Measurements from ENCODE around the gene MAP1B.

DNA sequence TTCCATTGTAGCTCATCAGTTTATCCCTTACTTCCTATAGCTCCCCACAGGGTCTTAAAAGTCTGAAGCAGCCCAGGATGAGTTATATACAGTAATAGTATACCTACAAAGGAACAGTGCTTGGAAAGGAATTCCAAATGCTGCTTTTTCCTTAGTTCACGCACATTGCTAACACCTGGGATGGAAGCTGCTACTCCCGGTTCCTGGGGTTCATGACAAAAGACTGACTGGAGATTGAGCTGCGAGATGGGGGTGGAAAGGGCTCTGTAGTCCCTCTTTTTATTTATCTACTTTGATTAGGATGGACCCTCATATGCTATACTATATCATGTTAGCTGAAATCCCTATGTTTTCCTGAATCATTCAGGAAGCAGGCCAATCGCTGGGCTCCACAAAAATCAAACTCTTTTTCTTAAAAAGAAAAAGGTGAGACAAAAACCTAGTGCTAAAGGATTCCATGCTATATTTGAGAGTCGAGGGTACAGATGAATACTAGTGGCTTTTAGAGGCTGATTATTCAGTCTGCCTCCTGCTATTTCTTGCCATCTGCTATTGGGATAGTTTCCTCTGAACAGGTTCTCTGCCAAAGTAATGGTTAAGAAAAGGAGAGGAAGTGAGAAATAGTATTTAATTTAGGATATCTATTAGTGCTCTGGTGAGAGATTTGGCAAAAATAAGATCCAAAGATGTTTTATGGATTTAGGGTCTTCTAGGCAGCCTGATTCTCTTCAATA is 131.6 kb downstream of the MAP1B start:
- TF ChIP-seq, protein P1, sequence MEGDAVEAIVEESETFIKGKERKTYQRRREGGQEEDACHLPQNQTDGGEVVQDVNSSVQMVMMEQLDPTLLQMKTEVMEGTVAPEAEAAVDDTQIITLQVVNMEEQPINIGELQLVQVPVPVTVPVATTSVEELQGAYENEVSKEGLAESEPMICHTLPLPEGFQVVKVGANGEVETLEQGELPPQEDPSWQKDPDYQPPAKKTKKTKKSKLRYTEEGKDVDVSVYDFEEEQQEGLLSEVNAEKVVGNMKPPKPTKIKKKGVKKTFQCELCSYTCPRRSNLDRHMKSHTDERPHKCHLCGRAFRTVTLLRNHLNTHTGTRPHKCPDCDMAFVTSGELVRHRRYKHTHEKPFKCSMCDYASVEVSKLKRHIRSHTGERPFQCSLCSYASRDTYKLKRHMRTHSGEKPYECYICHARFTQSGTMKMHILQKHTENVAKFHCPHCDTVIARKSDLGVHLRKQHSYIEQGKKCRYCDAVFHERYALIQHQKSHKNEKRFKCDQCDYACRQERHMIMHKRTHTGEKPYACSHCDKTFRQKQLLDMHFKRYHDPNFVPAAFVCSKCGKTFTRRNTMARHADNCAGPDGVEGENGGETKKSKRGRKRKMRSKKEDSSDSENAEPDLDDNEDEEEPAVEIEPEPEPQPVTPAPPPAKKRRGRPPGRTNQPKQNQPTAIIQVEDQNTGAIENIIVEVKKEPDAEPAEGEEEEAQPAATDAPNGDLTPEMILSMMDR (IDR thresholded peaks at IDR 0.05): no peak
- TF ChIP-seq POLR2AphosphoS5 (IDR thresholded peaks at IDR 0.05) (no peak), POLR2A (IDR thresholded peaks at IDR 0.05) (no peak), EP300 (IDR thresholded peaks at IDR 0.05) (no peak)
